OCI-LY7 (cell line): ENCODE measurements around the gene AHNAK2. TPM values are rescaled to one million over a fixed set of nuclear protein-coding genes. Genes with fewer than 3 reads are reported as not detected.

ENCODE experiments used
- BruUV-seq: library from RNA; stranded (reverse); fragments of 400-500 nt; replicated peaks from 2 replicates; lab custom pipeline; 2021; lab: Mats Ljungman, UMichigan
- CTCF ChIA-PET: fragments of 300-600 bp; sonication (Branson Sonifier 250); formaldehyde crosslinking; loops from one replicate; lab custom pipeline; 2022; ENCODE audit warnings: antibody characterized with exemption; ENCODE audit not compliant: unreplicated experiment; lab: Charles Lee
- POLR2A ChIA-PET: fragments of 300-600 bp; sonication (Branson Sonifier 250); formaldehyde crosslinking; loops from one replicate; lab custom pipeline; 2022; ENCODE audit warnings: antibody characterized with exemption; lab: Charles Lee
- DNase-seq: peaks from one replicate; pipeline ENCODE4 v3.0.0-alpha.2; 2015; ENCODE audit warnings: low spot score
- H2AFZ ChIP-seq: fragments of 200-600 bp; sonication (generic), shearing (Covaris generic); 2 replicates; pipeline ENCODE4 v1.6.1; 2014; ENCODE audit warnings: mild to moderate bottlenecking, antibody characterized with exemption, low read length, moderate library complexity
- H3K27ac ChIP-seq: fragments of 200-600 bp; sonication (generic); 2 replicates; pipeline ENCODE4 v1.5.1; 2014; ENCODE audit warnings: mixed run types, low read depth, mild to moderate bottlenecking, moderate library complexity, low read length, inconsistent platforms; ENCODE audit not compliant: poor library complexity, severe bottlenecking
- H3K36me3 ChIP-seq: fragments of 200-600 bp; sonication (generic); 2 replicates; pipeline ENCODE4 v1.6.1; 2014; ENCODE audit warnings: mild to moderate bottlenecking, antibody characterized with exemption, low read length, moderate library complexity, mixed read lengths; ENCODE audit not compliant: insufficient read depth
- H3K4me1 ChIP-seq: fragments of 200-600 bp; sonication (generic); 2 replicates; pipeline ENCODE4 v1.5.1; 2014; ENCODE audit warnings: mild to moderate bottlenecking, low read length; ENCODE audit not compliant: insufficient read depth, poor library complexity, severe bottlenecking
- H3K4me2 ChIP-seq: fragments of 200-600 bp; sonication (generic); 2 replicates; pipeline ENCODE4 v1.6.1; 2014; ENCODE audit warnings: mild to moderate bottlenecking, low read length
- H3K4me3 ChIP-seq: fragments of 200-600 bp; sonication (generic); 2 replicates; pipeline ENCODE4 v1.5.1; 2014; ENCODE audit warnings: mild to moderate bottlenecking, low read depth, low read length; ENCODE audit not compliant: poor library complexity, severe bottlenecking
- H3K79me2 ChIP-seq: fragments of 200-600 bp; sonication (generic); 2 replicates; pipeline ENCODE4 v1.6.1; 2016; ENCODE audit warnings: low read depth, mild to moderate bottlenecking, low read length, moderate library complexity, mixed read lengths; ENCODE audit not compliant: insufficient read depth
- H3K9me2 ChIP-seq: fragments of 200-600 bp; sonication (generic); 2 replicates; pipeline ENCODE4 v1.6.1; 2016; ENCODE audit warnings: mild to moderate bottlenecking, low read length, mixed read lengths; ENCODE audit not compliant: insufficient read depth
- H3K9me3 ChIP-seq: fragments of 200-600 bp; sonication (generic); 2 replicates; pipeline ENCODE4 v1.6.1; 2014; ENCODE audit warnings: mild to moderate bottlenecking, mixed run types, low read length, mixed read lengths
- H4K20me1 ChIP-seq: fragments of 200-600 bp; sonication (generic); 2 replicates; pipeline ENCODE4 v1.6.1; 2014; ENCODE audit warnings: mild to moderate bottlenecking, antibody characterized with exemption, low read length, moderate library complexity, mixed read lengths; ENCODE audit not compliant: insufficient read depth
- CTCF ChIP-seq: fragments of 200-600 bp; sonication (generic); conservative IDR thresholded peaks from 2 replicates; pipeline ENCODE4 v1.5.1; 2014; ENCODE audit warnings: mild to moderate bottlenecking, antibody characterized with exemption, low read length, moderate library complexity, mixed read lengths
- EZH2phosphoT487 ChIP-seq: fragments of 200-600 bp; sonication (generic); IDR thresholded peaks from 2 replicates; pipeline ENCODE4 v1.6.1; 2018; ENCODE audit warnings: low read depth, borderline replicate concordance, mild to moderate bottlenecking, mixed run types, antibody characterized with exemption, low read length, moderate library complexity, mixed read lengths
- intact Hi-C: fragments of 100-400 bp; cut with micrococcal nuclease; formaldehyde crosslinking; loops from one replicate; pipeline ENCODE4 v1.10.0; 2022; ENCODE audit not compliant: unreplicated experiment
- total RNA-seq, 2 experiments: library from RNA; depleted of rRNA in 1 of 2; stranded (reverse); fragments of >200 nt in 1 of 2; shearing (Covaris generic) in 1 of 2; gene quantifications; 2 replicates each; pipeline ENCODE4 v1.2.3, GENCODE V29; 2014 to 2022

Gene AHNAK2
- total RNA-seq, 2 experiments from 2014 or later: 0.61 TPM; not detected in 1

GRCh38 chr14:104982548-104983230, 4.5 kb upstream of the AHNAK2 start:
- Histone ChIP-seq H3K79me2 (no peaks in the 10 kb centered on the region), H2AFZ (no peak overlapping the region), H3K4me1 (peaks cover 3% of the 10 kb centered on the region), H3K4me2 (no peak overlapping the region), H3K4me3 (no peak overlapping the region), H3K9me2 (no peaks in the 10 kb centered on the region), H4K20me1 (no peaks in the 10 kb centered on the region), H3K27ac (no peak overlapping the region), H3K36me3 (no peaks in the 10 kb centered on the region), H3K9me3 (no peaks in the 10 kb centered on the region)
- ChIA-PET CTCF (no interaction called here), POLR2A (interaction anchor here (0.5 kb wide), 1 partner anchor 9 kb away, joined by 3 read pairs; no protein-coding TSS in a partner anchor)
- intact Hi-C loops: no loop called here
- no TSS peak for BruUV-seq
- no peak for DNase-seq
- TF ChIP-seq CTCF: no peak
- no peak for TF ChIP-seq EZH2phosphoT487

GRCh38 chr14:104981699-104982541, 3.7 kb upstream of the AHNAK2 start:
- H3K4me2 ChIP-seq: no peak overlapping the region
- H3K9me2 ChIP-seq: no peaks in the 10 kb centered on the region
- H3K27ac ChIP-seq: no peak overlapping the region
- no peak for DNase-seq
- H3K79me2 ChIP-seq: no peaks in the 10 kb centered on the region
- H3K9me3 ChIP-seq: no peaks in the 10 kb centered on the region
- no peak overlapping the region for H3K4me3 ChIP-seq
- intact Hi-C loops: no loop called here
- ChIA-PET POLR2A (no interaction called here), CTCF (no interaction called here)
- no peaks in the 10 kb centered on the region for H4K20me1 ChIP-seq
- H3K36me3 ChIP-seq: no peaks in the 10 kb centered on the region
- no peak for TF ChIP-seq CTCF
- no peak for TF ChIP-seq EZH2phosphoT487
- no peak overlapping the region for H2AFZ ChIP-seq
- H3K4me1 ChIP-seq: peaks cover 3% of the 10 kb centered on the region
- no TSS peak for BruUV-seq
